Spleen (tissue), 11 donors: ENCODE data around the gene PDCD11. TPM values are rescaled to one million over a fixed set of nuclear protein-coding genes. Genes with fewer than 3 reads are reported as not detected.

Experiments
- DNase-seq: peaks from one replicate; pipeline ENCODE4 v3.0.0-alpha.2; 2020
- H3K27ac ChIP-seq, 8 donors: fragments of 200-600 bp; sonication (generic) in 7 of 8; 1 replicate in 4 of 8; 2 replicates in 4 of 8; pipeline versions ENCODE4 v1.5.0 to v1.8.0; 2016 to 2021; ENCODE audit warnings: inconsistent platforms in 4 of 8, mild to moderate bottlenecking in 4 of 8, moderate library complexity in 1 of 8
- H3K27me3 ChIP-seq, 7 donors: fragments of 200-600 bp; sonication (generic) in 6 of 7; replicated peaks in 1 of 7; 1 replicate in 4 of 7; 2 replicates in 3 of 7; pipeline versions ENCODE4 v1.5.0 to v1.8.0; 2016 to 2021; ENCODE audit warnings: inconsistent platforms in 3 of 7, mild to moderate bottlenecking in 1 of 7
- H3K36me3 ChIP-seq, 6 donors: fragments of 200-600 bp; sonication (generic) in 5 of 6; 1 replicate in 4 of 6; 2 replicates in 2 of 6; pipeline versions ENCODE4 v1.5.0 to v1.8.0; 2016 to 2021; ENCODE audit warnings: inconsistent platforms in 2 of 6
- H3K4me1 ChIP-seq, 6 donors: fragments of 200-600 bp; sonication (generic) in 5 of 6; 1 replicate in 3 of 6; 2 replicates in 3 of 6; pipeline versions ENCODE4 v1.5.0 to v1.8.0; 2016 to 2021; ENCODE audit warnings: inconsistent platforms in 3 of 6
- H3K4me3 ChIP-seq, 8 donors: fragments of 200-600 bp; sonication (generic) in 7 of 8; 1 replicate in 4 of 8; 2 replicates in 4 of 8; pipeline versions ENCODE4 v1.5.0 to v1.8.0; 2016 to 2021; ENCODE audit warnings: inconsistent platforms in 4 of 8, mild to moderate bottlenecking in 4 of 8, moderate library complexity in 2 of 8
- H3K9me3 ChIP-seq, 8 donors: fragments of 200-600 bp; sonication (generic) in 7 of 8; 1 replicate in 4 of 8; 2 replicates in 4 of 8; pipeline versions ENCODE4 v1.5.0 to v1.8.0; 2016 to 2021; ENCODE audit warnings: inconsistent platforms in 4 of 8
- CTCF ChIP-seq, 11 experiments: fragments of 200-600 bp in 7 of 11; fragments of 450-650 bp in 4 of 11; sonication (generic) in 4 of 11; IDR thresholded peaks in 8 of 11; conservative IDR thresholded peaks in 3 of 11; 1 replicate in 7 of 11; 2 replicates in 4 of 11; pipeline versions ENCODE4 v1.4.0 to v1.8.0; 2016 to 2021; ENCODE audit warnings: antibody characterized with exemption in 11 of 11, inconsistent platforms in 4 of 11, mild to moderate bottlenecking in 1 of 11
- POLR2A ChIP-seq, 3 donors: fragments of 450-650 bp; IDR thresholded peaks; one replicate each; pipeline ENCODE4 v1.5.1; 2017; ENCODE audit warnings: antibody characterized with exemption in 3 of 3, mild to moderate bottlenecking in 1 of 3
- POLR2AphosphoS5 ChIP-seq, 3 donors: sonication (generic); formaldehyde crosslinking; IDR thresholded peaks; one replicate each; pipeline ENCODE4 v1.5.1; 2017; ENCODE audit warnings: antibody characterized with exemption in 3 of 3
- WGBS, 5 donors: extraction: QIAGEN DNeasy Blood & Tissue Kit in 3 of 5; methylation state at CpG; one replicate each; pipeline versions ENCODE4 v1.1.5 to v1.1.7; 2013 to 2018; 5-methylcytosine and 5-hydroxymethylcytosine counted together
- intact Hi-C: fragments of 100-400 bp; cut with DNase I; formaldehyde crosslinking; loops from one replicate; pipeline ENCODE4 v1.15.0; 2023; ENCODE audit warnings: low total_unique reads
- polyA plus RNA-seq, 3 donors: library from polyadenylated mRNA; stranded (reverse); fragments of 200-250 nt; gene quantifications; one replicate each; pipeline ENCODE4 v1.2.1, GENCODE V29; 2013
- total RNA-seq, 7 donors: library from RNA; depleted of rRNA in 3 of 7; stranded (reverse); fragments of >200 nt in 3 of 7; fragmentation: NEBNext Ultra II Directional in 4 of 7; extraction: Animal tissue kit (Norgen Biotek cat#: 25700) in 4 of 7; gene quantifications; one replicate each; pipeline versions ENCODE4 v1.1.0 to v1.2.1, GENCODE V29; 2016 to 2021
- donor health status: healthy with polysubstance abuse.
- donor health status: DM: no; HTN: no; CAD: no; lungs with moderate emphysema.
- donor health status: DM: no; HTN: no; CAD: no.
- donor health status: Bipolar disorder and iron deficiency.
- donor health status: healthy.
- donor health status: DM: no; HTN: no; CAD: no.
- donor health status: DM: yes; HTN: yes; CAD: no.

Gene PDCD11
- total and polyA plus RNA-seq, 10 donors: 13.9 to 41.9 (median 22.7) TPM

GRCh38 chr10:103394180-103394579, 2.2 kb upstream of the PDCD11 start:
- 86 to 89% (median 87%) methylated on average over 14 of the region's 14 CpGs for WGBS, 5 donors
- Histone ChIP-seq H3K9me3 (no peaks in the 10 kb centered on the region), H3K36me3 (peaks cover 0 to 65% (median 38%) of the 10 kb centered on the region in 6 donors), H3K27me3 (no peaks in the 10 kb centered on the region), H3K4me1 (peaks cover 23 to 63% (median 50%) of the 10 kb centered on the region in 6 donors), H3K4me3 (no peak overlapping the region), H3K27ac (no peak overlapping the region)
- TF ChIP-seq POLR2A (IDR thresholded peaks at IDR 0.05) (no peak), CTCF (IDR thresholded peaks at IDR 0.05 in 8 of 11, conservative IDR thresholded peaks at IDR 0.05 in 3 of 11) (no peak), POLR2AphosphoS5 (IDR thresholded peaks at IDR 0.05) (no peak)
- no peak for DNase-seq
- intact Hi-C loops: no loop called here

GRCh38 chr10:103395754-103396066, 716 bp upstream of the PDCD11 start:
- no peak for DNase-seq
- TF ChIP-seq POLR2A (IDR thresholded peaks at IDR 0.05): no peak
- no peak for TF ChIP-seq CTCF (IDR thresholded peaks at IDR 0.05 in 8 of 11, conservative IDR thresholded peaks at IDR 0.05 in 3 of 11)
- TF ChIP-seq POLR2AphosphoS5 (IDR thresholded peaks at IDR 0.05): no peak
- Histone ChIP-seq H3K36me3 (peaks cover 0 to 65% (median 37%) of the 10 kb centered on the region in 6 donors), H3K4me1 (peaks cover 23 to 70% (median 50%) of the 10 kb centered on the region in 6 donors), H3K27ac (peak overlapping the region in 7 of 8 donors; percentile 70 to 91 (median 87)), H3K27me3 (no peaks in the 10 kb centered on the region), H3K9me3 (no peaks in the 10 kb centered on the region), H3K4me3 (peak overlapping the region; percentile 77 to 99 (median 92))
- WGBS, 5 donors: 2 to 5% (median 3%) methylated on average over 11 of the region's 11 CpGs
- intact Hi-C loops: no loop called here

- H3K9me3 ChIP-seq: no peaks in the 10 kb centered on the region
- peaks cover 0 to 65% (median 36%) of the 10 kb centered on the region in 6 donors for H3K36me3 ChIP-seq
- no peaks in the 10 kb centered on the region for H3K27me3 ChIP-seq
- DNase-seq: no peak
- TF ChIP-seq POLR2AphosphoS5 (IDR thresholded peaks at IDR 0.05) (no peak), CTCF (IDR thresholded peaks at IDR 0.05 in 8 of 11, conservative IDR thresholded peaks at IDR 0.05 in 3 of 11) (no peak), POLR2A (IDR thresholded peaks at IDR 0.05) (no peak)
- peak overlapping the region; percentile 77 to 99 (median 92) for H3K4me3 ChIP-seq
- peak overlapping the region; percentile 53 to 91 (median 86) for H3K27ac ChIP-seq
- peaks cover 23 to 70% (median 50%) of the 10 kb centered on the region in 6 donors for H3K4me1 ChIP-seq
- intact Hi-C loops: no loop called here
- WGBS, 5 donors: 1 to 2% (median 1%) methylated on average over 3 to 8 of the region's 8 CpGs
Measured at GRCh38 chr10:103396789-103397087, 312 bp downstream of the PDCD11 start.

- no peak for DNase-seq
- H3K4me1 ChIP-seq: peaks cover 23 to 68% (median 50%) of the 10 kb centered on the region in 6 donors
- H3K9me3 ChIP-seq: no peaks in the 10 kb centered on the region
- no peaks in the 10 kb centered on the region for H3K27me3 ChIP-seq
- intact Hi-C loops: no loop called here
- TF ChIP-seq POLR2A (IDR thresholded peaks at IDR 0.05): no peak
- no peak for TF ChIP-seq POLR2AphosphoS5 (IDR thresholded peaks at IDR 0.05)
- TF ChIP-seq CTCF (IDR thresholded peaks at IDR 0.05 in 8 of 11, conservative IDR thresholded peaks at IDR 0.05 in 3 of 11): no peak
- peak overlapping the region in 7 of 8 donors; percentile 77 to 99 (median 93) for H3K4me3 ChIP-seq
- peaks cover 2 to 65% (median 36%) of the 10 kb centered on the region in 6 donors for H3K36me3 ChIP-seq
- peak overlapping the region in 3 of 8 donors; percentile 84 to 91 (median 87) for H3K27ac ChIP-seq
- WGBS, 5 donors: 72 to 79% (median 74%) methylated on average over 19 of the region's 19 CpGs
Measured at GRCh38 chr10:103397191-103397825, 882 bp downstream of the PDCD11 start.
